PC-9 (cell line): ENCODE results near the gene EXO5. TPM values are rescaled to one million over a fixed set of nuclear protein-coding genes. Genes with fewer than 3 reads are reported as not detected.
A peak's percentile ranks its signal among the peaks of the same experiment; 100 is the strongest.
"Not testable (repeated sequence)": the region's sequence is repeated elsewhere in the genome, so short reads cannot be mapped to it uniquely, and the experiment has no call there.

Source experiments
- BruUV-seq: library from RNA; stranded (reverse); fragments of 400-500 nt; replicated peaks from 2 replicates; lab custom pipeline; 2021; lab: Mats Ljungman, UMichigan
- CTCF ChIA-PET: fragments of 300-600 bp; sonication (Branson Sonifier 250); formaldehyde crosslinking; loops from one replicate; lab custom pipeline; 2022; ENCODE audit warnings: antibody characterized with exemption; lab: Charles Lee
- POLR2A ChIA-PET: fragments of 300-600 bp; sonication (Branson Sonifier 250); formaldehyde crosslinking; loops from one replicate; lab custom pipeline; 2022; ENCODE audit warnings: antibody characterized with exemption; ENCODE audit not compliant: unreplicated experiment; lab: Charles Lee
- DNase-seq, 2 experiments: peaks; one replicate each; pipeline versions ENCODE4 v3.0.0 to v3.0.0-alpha.2; 2015 to 2022; ENCODE audit warnings: mixed read lengths in 1 of 2
- H2AFZ ChIP-seq: fragments of 200-600 bp; sonication (generic); 2 replicates; pipeline ENCODE4 v1.8.1; 2017; ENCODE audit warnings: antibody characterized with exemption
- H3F3A ChIP-seq: fragments of 200-600 bp; sonication (generic); 2 replicates; pipeline ENCODE4 v1.8.1; 2017; ENCODE audit warnings: antibody characterized with exemption, mild to moderate bottlenecking, low read depth; ENCODE audit not compliant: insufficient read depth
- H3K27ac ChIP-seq: fragments of 200-600 bp; sonication (generic); 2 replicates; pipeline ENCODE4 v1.6.1; 2016; ENCODE audit warnings: mixed run types
- H3K27me3 ChIP-seq: fragments of 200-600 bp; sonication (generic); 2 replicates; pipeline ENCODE4 v1.6.1; 2016; ENCODE audit warnings: low read depth, mixed run types; ENCODE audit not compliant: insufficient read depth
- H3K36me3 ChIP-seq: fragments of 200-600 bp; sonication (generic); 2 replicates; pipeline ENCODE4 v1.6.1; 2016; ENCODE audit warnings: low read depth, mixed run types
- H3K4me1 ChIP-seq: fragments of 200-600 bp; sonication (generic); replicated peaks from 2 replicates; pipeline ENCODE4 v1.6.1; 2016; ENCODE audit warnings: mixed run types; ENCODE audit not compliant: insufficient read depth
- H3K4me2 ChIP-seq: fragments of 200-600 bp; sonication (generic); 2 replicates; pipeline ENCODE4 v1.6.1; 2017; ENCODE audit warnings: mixed run types
- H3K4me3 ChIP-seq: fragments of 200-600 bp; sonication (generic); 2 replicates; pipeline ENCODE4 v1.6.1; 2016; ENCODE audit warnings: mixed run types
- H3K79me2 ChIP-seq: fragments of 200-600 bp; sonication (generic); 2 replicates; pipeline ENCODE4 v1.6.1; 2017; ENCODE audit warnings: low read depth, mixed run types
- H3K9me2 ChIP-seq: fragments of 200-600 bp; sonication (generic); 2 replicates; pipeline ENCODE4 v1.8.1; 2017; ENCODE audit warnings: mild to moderate bottlenecking; ENCODE audit not compliant: insufficient read depth
- H3K9me3 ChIP-seq: fragments of 200-600 bp; sonication (generic); 2 replicates; pipeline ENCODE4 v1.8.1; 2016; ENCODE audit warnings: low read depth; ENCODE audit not compliant: insufficient read depth
- H4K20me1 ChIP-seq: fragments of 200-600 bp; sonication (generic); 2 replicates; pipeline ENCODE4 v1.8.1; 2017; ENCODE audit not compliant: insufficient read depth
- CTCF ChIP-seq: fragments of 200-600 bp; sonication (generic); conservative IDR thresholded peaks from 2 replicates; pipeline ENCODE4 v1.6.1; 2017; ENCODE audit warnings: mixed run types, antibody characterized with exemption, mild to moderate bottlenecking, moderate library complexity
- EZH2 ChIP-seq: fragments of 200-600 bp; sonication (generic); IDR thresholded peaks from 2 replicates; pipeline ENCODE4 v1.8.0; 2017; ENCODE audit warnings: antibody characterized with exemption, low read depth
- intact Hi-C: fragments of 100-400 bp; cut with micrococcal nuclease; formaldehyde crosslinking; loops from one replicate; pipeline ENCODE4 v1.10.0; 2022; ENCODE audit not compliant: unreplicated experiment
- total RNA-seq: library from RNA; stranded (reverse); gene quantifications from 2 replicates; pipeline ENCODE4 v1.2.3, GENCODE V29; 2021

EXO5 gene
- total RNA-seq, 1 experiment from 2014 or later: 19.0 TPM

- Histone ChIP-seq H3K4me1 (no peaks in the 10 kb centered on the region), H4K20me1 (no peaks in the 10 kb centered on the region), H3K27me3 (no peaks in the 10 kb centered on the region), H3K27ac (no peak overlapping the region), H3K4me3 (no peak overlapping the region), H3K9me3 (peaks cover 66% of the 10 kb centered on the region), H3K9me2 (no peaks in the 10 kb centered on the region), H3K36me3 (peaks cover 51% of the 10 kb centered on the region), H2AFZ (no peak overlapping the region), H3F3A (no peaks in the 10 kb centered on the region; the same call in 1 of the 2 replicates), H3K4me2 (no peak overlapping the region), H3K79me2 (no peaks in the 10 kb centered on the region)
- BruUV-seq: no TSS peak
- DNase-seq: no peak
- POLR2A ChIA-PET: no interaction called here
- no peak for TF ChIP-seq CTCF
- no peak for TF ChIP-seq EZH2
- intact Hi-C loops: no loop called here
- CTCF ChIA-PET: interaction anchor here (0.6 kb wide), 1 partner anchor 55 kb away, joined by 3 read pairs; no protein-coding TSS in a partner anchor
Observed at GRCh38 chr1:40495315-40495903, 13.2 kb upstream of the EXO5 start.

GRCh38 chr1:40502651-40503050 is 5.9 kb upstream of the EXO5 start:
- BruUV-seq, POLR2A ChIA-PET, H4K20me1 ChIP-seq: not testable (repeated sequence)

GRCh38 chr1:40507973-40508372 is 594 bp upstream of the EXO5 start:
- Histone ChIP-seq H3K79me2 (peaks cover 11% of the 10 kb centered on the region; the same call in 1 of the 2 replicates), H3K36me3 (peaks cover 18% of the 10 kb centered on the region), H3K4me1 (peaks cover 15% of the 10 kb centered on the region), H3F3A (no peaks in the 10 kb centered on the region), H3K27me3 (no peaks in the 10 kb centered on the region), H2AFZ (peak overlapping the region; percentile 100), H3K4me2 (peak overlapping the region; percentile 85), H3K9me2 (no peaks in the 10 kb centered on the region), H3K4me3 (peak overlapping the region; percentile 72), H4K20me1 (no peaks in the 10 kb centered on the region), H3K9me3 (peaks cover 46% of the 10 kb centered on the region), H3K27ac (peak overlapping the region; percentile 44)
- ChIA-PET POLR2A (interaction anchor here (0.6 kb wide), 3 partner anchors 85 to 469 kb away, joined by 3 to 5 read pairs (median 4); no protein-coding TSS in a partner anchor), CTCF (interaction anchor here (0.7 kb wide), 1 partner anchor 30 kb away, joined by 4 read pairs; the partner anchor contains the start of gene ZFP69)
- no peak for DNase-seq
- no TSS peak for BruUV-seq
- TF ChIP-seq EZH2: no peak
- no peak for TF ChIP-seq CTCF
- intact Hi-C loops: loop anchor here (1.0 kb wide), 1 partner anchor 23 kb away; the partner anchor contains the start of gene ZNF684

More at GRCh38 chr1:40502651-40503050, 5.9 kb upstream of the EXO5 start:
- H3K9me2 ChIP-seq, DNase-seq, CTCF ChIA-PET, H3K4me1 ChIP-seq, H3K27ac ChIP-seq, H3K4me3 ChIP-seq, H3K36me3 ChIP-seq, H3K27me3 ChIP-seq, H2AFZ ChIP-seq, H3K4me2 ChIP-seq, intact Hi-C loops, H3K79me2 ChIP-seq, H3F3A ChIP-seq: not testable (repeated sequence)
- H3K9me3 ChIP-seq: peaks cover 63% of the 10 kb centered on the region
